HG02981 (cell line): Measurements from ENCODE around the gene MYO1D.

Experiments
- ATAC-seq: cut with Tn5 transposase; IDR thresholded peaks from one replicate; pipeline ENCODE4 v1.9.1; 2021; ENCODE audit warnings: mild to moderate bottlenecking, moderate library complexity; ENCODE audit not compliant: unreplicated experiment

The MYO1D gene

GRCh38 chr17:32631341-32632096 lies 245.4 kb downstream of the MYO1D start:
- ATAC-seq = no peak

GRCh38 chr17:32629563-32630190 lies 247.2 kb downstream of the MYO1D start:
- no peak for ATAC-seq

GRCh38 chr17:32628271-32629044 lies 248.5 kb downstream of the MYO1D start:
- no peak for ATAC-seq

- ATAC-seq = no peak
Measured at GRCh38 chr17:32627239-32627996, 249.5 kb downstream of the MYO1D start.

- ATAC-seq = no peak
Measured at GRCh38 chr17:32626379-32626791, 250.5 kb downstream of the MYO1D start.

- ATAC-seq = no peak
Measured at GRCh38 chr17:32625971-32626370, 251.0 kb downstream of the MYO1D start.

GRCh38 chr17:32623196-32623595 lies 253.7 kb downstream of the MYO1D start:
- ATAC-seq = no peak

GRCh38 chr17:32622540-32622939 lies 254.4 kb downstream of the MYO1D start:
- no peak for ATAC-seq

- no peak for ATAC-seq
Measured at GRCh38 chr17:32621612-32622312, 255.2 kb downstream of the MYO1D start.

- no peak for ATAC-seq
Measured at GRCh38 chr17:32615326-32615725, 261.6 kb downstream of the MYO1D start.

GRCh38 chr17:32610943-32611342 lies 266.0 kb downstream of the MYO1D start:
- ATAC-seq = no peak

GRCh38 chr17:32609884-32610650 lies 266.9 kb downstream of the MYO1D start:
- ATAC-seq = no peak

GRCh38 chr17:32609085-32609484 lies 267.8 kb downstream of the MYO1D start:
- ATAC-seq = peak; percentile 73

- ATAC-seq = no peak
Measured at GRCh38 chr17:32608267-32608666, 268.7 kb downstream of the MYO1D start.

- ATAC-seq = no peak
Measured at GRCh38 chr17:32604966-32605365, 272.0 kb downstream of the MYO1D start.

GRCh38 chr17:32602396-32602795 lies 274.5 kb downstream of the MYO1D start:
- no peak for ATAC-seq

GRCh38 chr17:32601866-32602265 lies 275.1 kb downstream of the MYO1D start:
- ATAC-seq = no peak

- ATAC-seq = no peak
Measured at GRCh38 chr17:32596628-32597027, 280.3 kb downstream of the MYO1D start.

GRCh38 chr17:32596206-32596605 lies 280.7 kb downstream of the MYO1D start:
- ATAC-seq = no peak

- ATAC-seq = no peak
Measured at GRCh38 chr17:32593003-32593402, 283.9 kb downstream of the MYO1D start.
